Measurements from ENCODE around the gene STK32B.

DNA sequence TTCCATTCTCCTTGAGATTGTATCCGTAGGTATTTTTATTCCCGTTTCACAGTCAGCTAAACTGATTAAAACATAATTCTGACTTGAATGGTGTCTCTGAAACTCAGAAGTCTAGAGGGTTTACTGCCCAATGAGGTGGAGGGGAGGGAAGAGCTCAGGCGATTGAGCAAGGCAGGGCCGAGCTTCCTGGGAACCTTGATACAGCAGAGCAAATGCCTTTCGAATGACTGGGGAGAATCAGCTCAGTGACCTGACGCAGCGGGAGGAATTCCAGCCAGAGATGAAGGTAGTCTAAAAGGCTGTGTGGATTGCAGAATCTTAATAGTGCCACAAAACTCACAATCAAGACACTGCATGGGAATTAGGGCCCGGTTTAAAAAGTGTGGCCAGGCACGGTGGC, 423.5 kb downstream of the STK32B start:
- no peak for TF ChIP-seq POLR2A (IDR thresholded peaks at IDR 0.05)
- TF ChIP-seq, protein P1, sequence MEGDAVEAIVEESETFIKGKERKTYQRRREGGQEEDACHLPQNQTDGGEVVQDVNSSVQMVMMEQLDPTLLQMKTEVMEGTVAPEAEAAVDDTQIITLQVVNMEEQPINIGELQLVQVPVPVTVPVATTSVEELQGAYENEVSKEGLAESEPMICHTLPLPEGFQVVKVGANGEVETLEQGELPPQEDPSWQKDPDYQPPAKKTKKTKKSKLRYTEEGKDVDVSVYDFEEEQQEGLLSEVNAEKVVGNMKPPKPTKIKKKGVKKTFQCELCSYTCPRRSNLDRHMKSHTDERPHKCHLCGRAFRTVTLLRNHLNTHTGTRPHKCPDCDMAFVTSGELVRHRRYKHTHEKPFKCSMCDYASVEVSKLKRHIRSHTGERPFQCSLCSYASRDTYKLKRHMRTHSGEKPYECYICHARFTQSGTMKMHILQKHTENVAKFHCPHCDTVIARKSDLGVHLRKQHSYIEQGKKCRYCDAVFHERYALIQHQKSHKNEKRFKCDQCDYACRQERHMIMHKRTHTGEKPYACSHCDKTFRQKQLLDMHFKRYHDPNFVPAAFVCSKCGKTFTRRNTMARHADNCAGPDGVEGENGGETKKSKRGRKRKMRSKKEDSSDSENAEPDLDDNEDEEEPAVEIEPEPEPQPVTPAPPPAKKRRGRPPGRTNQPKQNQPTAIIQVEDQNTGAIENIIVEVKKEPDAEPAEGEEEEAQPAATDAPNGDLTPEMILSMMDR (IDR thresholded peaks at IDR 0.05) = no peak
